ENCODE measurements around the gene VTCN1.

The VTCN1 gene

DNA sequence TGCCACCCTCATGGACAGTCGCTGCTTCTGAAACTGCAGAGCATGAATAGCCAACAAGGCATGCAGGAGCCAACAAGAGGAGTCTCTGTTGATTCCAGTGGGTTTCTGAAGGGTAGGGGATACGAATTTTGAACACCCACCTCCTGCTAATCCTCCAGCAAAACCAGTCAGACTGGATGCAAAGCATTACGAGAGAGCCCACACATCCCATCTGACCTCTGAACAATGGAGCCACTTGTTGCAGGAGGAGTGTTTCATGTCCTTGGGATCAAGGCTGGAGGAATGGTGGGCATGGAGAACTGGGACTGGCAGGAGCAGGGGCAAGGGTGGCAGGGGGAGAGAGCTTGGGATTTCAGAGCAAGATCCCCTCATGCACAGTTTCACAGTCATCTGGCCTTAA is 1.6 kb downstream of the VTCN1 start:
- DNase-seq (ENCODE audit: low read depth in 2 of 2), result no peak

DNA sequence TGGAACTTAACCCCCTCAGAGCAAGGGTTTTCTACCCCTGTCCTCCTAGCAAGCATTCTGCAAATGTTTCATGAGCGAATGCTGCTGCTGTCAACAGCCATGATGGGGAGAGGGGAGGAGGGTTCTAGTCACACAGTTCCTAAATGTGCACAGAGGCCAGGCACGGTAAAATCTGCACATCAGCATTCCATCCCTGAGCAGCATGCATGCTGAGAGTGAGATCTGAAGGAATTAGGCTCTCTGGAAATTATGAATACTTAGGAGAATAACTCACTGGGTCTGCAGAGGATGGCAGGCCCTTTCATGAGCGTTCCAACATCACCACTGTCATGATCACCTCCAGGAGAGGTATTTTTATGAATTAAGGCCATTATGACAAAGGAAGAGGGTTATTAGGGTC is 2.1 kb downstream of the VTCN1 start:
- no peak for DNase-seq (ENCODE audit: low read depth in 2 of 2)

DNA sequence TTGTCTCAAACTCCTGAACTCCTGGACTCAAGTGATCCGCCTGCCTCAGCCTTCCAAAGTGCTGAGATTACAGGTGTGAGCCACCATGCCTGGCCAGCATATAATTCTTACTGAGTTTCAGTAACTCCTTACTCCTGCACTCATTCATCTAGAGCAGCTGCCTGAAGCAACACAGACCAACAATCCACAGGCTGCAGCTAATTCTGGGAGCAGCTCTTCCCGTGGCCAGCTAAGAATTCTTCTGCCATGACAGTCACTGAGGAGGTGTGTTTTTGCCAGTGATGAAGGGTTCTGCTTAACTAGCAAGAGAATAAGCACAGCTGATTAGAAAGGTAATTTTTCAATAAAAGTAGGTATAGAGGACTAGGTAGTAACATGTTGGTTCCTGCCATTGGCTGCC is 5.4 kb downstream of the VTCN1 start:
- DNase-seq (ENCODE audit: low read depth in 2 of 2), result no peak

DNA sequence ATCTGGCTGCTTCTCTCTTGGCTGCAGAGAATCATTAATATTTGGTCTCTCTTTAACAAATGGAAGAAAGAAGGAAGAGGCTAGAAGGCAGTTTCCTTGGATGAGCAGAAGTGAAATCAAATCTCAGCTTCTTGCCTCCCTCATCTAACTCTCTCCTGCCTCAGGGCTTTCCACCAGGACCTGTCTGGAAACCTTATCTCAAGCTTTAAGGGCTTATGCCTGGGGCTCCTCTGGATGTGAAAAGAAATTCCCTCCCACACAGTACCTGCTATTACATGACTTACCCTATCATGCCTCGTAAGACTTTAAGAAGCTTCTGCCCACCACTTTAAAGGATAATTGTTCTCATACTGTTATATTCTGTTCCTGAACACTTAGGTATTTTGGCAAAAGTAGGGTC is 8.9 kb downstream of the VTCN1 start:
- no peak for DNase-seq (ENCODE audit: low read depth in 2 of 2)

DNA sequence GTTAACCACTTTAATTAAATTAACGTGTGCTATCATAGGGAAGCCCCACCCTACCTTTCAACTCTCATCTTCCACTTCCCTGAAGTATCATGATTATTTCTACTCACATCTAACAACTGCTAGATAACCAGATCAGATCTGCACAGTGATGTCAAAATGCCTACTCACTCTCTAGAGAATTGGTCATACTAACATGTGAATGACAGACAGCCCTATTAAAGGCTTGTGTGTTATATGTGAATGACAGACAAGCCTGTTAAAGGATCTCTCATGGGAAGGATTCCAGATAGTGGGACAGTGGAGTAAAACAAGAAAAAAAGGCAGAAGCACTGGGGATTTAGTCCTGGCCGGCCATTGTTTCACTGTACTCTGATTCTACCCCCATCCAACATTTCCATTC is 12.6 kb downstream of the VTCN1 start:
- DNase-seq (ENCODE audit: low read depth in 2 of 2), result no peak

DNA sequence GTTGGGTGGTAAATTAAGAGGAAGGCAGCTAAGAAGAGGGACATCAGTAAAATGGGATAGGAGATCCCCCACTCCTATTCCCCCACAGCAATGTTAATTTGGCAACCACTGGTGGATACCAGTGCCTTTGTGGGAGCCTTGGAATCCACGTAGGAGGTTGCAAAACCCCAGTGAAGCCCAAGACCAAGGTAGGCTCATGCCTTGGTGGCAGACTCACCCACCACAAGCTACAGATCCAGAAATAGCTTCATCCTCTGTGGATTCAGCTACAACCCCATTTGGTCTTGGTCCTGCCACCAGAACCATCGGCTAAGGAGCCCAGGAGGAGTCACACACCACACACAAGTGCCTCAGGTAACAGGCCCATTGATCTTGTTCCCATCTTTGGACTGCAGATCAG is 21.0 kb downstream of the VTCN1 start:
- DNase-seq (ENCODE audit: low read depth in 2 of 2), result no peak

DNA sequence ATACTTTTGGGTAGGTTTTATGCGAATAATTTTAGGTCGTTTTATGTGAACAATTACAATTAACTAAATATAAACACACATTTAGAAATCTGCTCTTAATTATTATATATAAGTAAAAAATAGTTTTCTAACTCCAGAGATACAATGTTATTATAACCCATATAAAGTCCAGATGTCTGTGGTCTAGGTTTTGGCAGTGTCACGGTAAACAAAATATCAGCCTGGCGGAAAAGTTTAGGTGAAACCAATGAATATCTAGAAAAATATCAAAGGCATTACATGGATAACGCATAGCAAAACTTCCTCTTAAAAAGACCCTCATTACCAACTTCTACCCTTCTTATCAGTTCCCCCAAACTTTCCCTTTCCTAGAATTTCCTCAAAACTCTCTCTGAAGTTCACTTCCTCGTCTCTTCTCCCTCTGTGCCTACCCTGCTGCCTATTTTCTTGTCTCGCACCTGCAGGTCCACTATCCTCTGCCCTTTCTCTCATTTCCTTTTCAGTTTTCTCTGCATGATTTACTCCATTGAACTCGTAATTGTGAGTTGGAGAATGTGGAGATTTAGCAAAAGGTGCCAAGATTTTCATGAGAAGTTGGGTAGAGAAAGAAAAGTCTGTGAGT is 21.8 kb downstream of the VTCN1 start:
- no peak for DNase-seq (ENCODE audit: low read depth in 2 of 2)

DNA sequence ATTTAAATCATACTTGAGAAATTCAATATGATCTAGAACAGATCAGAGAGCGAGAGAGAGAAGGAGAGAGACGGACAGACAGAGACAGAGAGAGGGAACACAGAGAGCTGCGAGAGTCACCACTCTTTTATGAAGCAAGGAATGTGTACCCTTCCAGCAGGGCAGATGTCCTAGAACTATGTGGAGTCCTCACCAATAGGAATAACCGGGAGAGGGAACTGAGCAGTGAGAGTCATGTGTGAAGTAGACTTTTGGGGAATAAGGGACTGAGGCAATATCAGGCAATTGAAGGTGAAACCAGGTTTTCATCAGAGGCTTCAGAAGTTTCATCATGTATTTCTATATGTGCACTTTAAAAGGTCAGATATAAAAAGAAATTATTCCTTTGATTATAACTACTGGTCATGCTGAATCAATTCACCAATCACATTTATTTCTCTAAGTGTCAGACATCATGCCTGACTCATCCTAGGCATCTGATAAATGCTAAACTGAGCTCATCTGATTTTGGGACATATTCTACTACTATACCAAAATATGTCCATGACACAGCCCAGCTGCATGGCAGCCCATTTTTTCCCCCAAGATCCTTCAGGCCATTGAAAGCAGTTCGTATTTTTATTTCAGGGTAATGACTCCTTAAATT is 22.4 kb downstream of the VTCN1 start:
- no peak for DNase-seq (ENCODE audit: low read depth in 2 of 2)

DNA sequence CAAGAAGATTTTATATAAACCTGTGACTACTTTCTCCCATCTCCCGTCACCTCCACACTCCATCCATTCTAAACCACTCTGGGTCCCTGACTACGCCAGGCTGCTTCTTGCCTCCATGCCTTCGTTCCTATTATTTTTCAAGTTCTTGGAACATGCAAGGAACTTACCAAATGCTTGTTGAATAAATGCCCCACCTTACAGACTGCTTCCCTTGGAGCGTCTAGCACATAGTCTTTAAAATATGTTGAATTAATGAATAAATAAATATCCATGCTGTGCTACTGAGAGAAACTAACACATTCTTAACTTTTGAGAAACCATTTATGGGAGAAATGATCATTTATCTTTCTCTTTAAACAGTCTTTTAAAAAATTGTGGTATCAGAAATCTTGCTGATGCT is 27.6 kb downstream of the VTCN1 start:
- DNase-seq (ENCODE audit: low read depth in 2 of 2), result no peak

DNA sequence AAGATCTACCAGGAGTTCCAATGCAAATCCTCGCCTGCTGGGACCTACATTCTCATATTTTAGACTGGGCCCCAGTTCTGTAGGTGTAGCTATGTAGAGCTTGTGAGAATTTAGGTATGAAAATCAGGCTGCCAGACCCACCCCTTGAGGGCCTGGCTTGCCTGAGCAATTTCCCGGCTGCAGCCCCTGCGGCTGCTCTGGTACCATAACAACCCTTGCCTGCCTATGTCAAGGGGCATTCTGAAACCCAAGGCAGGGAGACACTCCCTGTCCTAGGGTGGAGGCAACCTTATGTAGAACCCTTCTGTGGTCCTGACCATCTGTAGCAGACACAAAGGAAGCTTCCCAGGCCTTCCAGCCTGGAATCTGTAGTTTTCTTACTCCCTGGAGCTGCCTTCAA is 28.4 kb downstream of the VTCN1 start:
- DNase-seq (ENCODE audit: low read depth in 2 of 2), result no peak

DNA sequence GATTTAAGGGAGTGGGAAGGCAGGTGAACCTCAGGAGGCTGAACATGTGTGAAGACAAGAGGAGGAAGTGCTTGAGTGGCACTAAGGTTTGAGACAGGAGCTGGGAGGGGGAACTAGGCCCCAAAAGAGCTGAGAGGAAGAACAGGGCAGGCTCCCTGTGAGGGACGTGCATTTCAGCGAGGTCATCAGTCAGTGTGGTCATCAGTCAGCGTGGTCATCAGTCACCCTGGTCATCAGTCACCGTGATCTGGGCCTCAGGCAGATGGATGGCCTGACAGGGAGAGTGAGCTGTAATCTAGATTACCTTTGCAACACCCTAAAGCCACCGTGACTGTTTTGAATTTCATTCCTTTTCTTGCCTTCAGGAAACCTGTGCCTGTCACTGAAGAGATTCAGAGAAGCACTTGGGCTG is 29.1 kb downstream of the VTCN1 start:
- no peak for DNase-seq (ENCODE audit: low read depth in 2 of 2)

DNA sequence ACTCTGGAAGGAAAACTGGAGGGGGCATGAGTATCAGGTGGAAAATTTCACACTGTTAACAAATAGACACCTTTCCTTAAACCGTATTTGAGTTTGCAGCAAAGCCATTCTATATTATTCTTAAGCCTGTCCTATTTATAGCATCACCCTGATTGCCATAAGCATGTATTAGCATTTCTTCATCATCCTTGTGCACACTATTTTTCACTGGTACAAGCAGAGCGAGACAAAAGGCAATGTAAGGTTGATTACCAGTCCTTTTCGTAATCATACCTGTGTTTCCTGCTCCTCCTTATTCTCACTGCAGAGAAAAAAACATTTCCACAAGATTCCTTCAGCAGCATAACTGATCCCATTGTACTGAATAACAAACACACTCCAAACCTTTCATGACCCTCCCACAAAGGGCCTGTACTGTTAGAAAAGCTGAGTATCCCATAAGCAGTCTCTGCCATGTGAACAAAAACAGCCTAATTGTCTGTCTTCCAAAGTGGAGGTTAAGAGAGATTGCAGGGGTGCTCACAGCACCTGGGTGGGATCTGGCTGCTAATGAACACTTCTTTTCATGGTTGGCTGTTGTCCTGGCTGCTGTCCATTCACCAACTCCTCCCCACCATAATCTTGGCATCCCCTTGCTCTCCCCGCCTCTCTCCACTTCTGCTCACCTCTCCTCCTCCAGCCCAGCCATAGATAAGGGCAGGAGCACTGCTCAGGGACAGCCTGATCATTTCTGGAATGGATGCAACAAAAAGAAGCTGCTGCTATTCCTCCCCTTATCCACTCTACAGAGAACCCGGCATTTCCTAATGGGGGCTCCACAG is 30.4 kb downstream of the VTCN1 start:
- no peak for DNase-seq (ENCODE audit: low read depth in 2 of 2)

DNA sequence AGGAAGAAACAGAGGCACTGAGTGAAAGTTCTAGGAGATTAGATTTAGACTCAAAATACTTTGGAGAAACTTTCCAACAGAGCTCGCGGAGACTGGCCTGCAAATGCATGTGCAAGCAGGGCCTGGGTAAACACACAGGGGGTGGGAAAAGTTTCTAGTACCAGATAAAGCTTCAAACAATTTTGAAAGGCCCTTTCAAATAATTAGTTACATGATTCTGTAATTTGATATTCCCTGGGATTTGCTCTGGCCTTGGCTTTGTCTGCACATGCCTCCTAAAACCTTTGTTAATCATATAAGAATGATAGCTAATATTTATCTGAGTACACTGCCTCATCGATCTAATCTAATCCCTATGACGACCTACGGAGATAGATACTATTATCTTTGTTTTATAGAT is 31.3 kb downstream of the VTCN1 start:
- DNase-seq (ENCODE audit: low read depth in 2 of 2), result no peak

DNA sequence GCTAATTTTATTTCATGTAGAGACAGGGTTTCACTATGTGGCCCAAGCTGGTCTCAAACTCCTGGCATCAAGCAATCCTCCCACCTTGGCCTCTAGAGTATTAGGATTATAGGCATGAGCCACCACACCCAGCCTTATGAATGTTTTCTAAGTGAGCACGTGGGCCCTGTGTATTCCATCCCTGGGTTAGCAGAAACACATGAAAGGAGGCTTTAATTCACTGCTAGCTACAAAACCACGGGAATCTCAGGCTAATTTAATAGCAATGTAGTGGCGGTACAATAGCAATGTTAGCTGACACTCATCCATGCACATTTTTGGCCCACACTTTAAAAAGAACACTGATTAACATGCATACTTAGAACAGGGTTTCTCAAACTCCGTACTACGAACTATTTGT is 32.0 kb downstream of the VTCN1 start:
- no peak for DNase-seq (ENCODE audit: low read depth in 2 of 2)

DNA sequence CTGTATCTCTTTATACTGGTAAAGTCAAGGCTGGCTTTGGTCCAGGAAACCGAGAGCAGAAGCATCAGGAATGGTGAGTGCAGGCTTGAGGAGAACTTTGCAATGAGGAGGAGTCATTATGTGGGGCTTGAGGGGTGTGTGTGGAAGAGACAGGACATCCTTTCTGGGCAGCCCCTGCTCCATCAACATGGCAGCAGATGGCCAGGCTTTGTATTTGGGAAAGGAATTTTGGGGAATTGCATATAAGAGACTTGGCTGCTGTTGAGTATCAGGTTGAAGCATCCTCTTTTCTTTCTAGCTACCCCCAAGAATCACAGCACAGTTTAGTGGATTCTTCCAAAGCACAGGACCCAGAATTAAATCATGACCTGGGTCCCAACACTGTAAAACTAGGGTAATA is 33.4 kb downstream of the VTCN1 start:
- DNase-seq (ENCODE audit: low read depth in 2 of 2), result no peak

DNA sequence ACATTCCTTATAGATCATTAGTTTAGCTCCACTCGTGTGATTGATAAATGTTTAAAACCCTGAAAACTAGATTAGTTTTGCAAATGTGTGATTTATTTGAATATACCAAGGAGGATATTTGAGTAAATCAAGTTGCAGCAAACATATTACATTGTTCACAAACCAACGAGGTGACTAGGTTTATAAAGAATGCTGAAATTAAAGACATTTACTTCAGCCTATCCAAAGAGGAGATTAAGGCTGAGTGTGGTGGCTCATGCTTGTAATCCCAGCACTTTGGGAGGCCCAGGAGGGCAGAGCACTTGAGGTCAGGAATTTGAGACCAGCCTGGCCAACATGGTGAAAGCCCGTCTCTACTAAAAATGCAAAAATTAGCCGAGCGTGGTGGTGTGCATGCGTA is 34.1 kb downstream of the VTCN1 start:
- no peak for DNase-seq (ENCODE audit: low read depth in 2 of 2)

DNA sequence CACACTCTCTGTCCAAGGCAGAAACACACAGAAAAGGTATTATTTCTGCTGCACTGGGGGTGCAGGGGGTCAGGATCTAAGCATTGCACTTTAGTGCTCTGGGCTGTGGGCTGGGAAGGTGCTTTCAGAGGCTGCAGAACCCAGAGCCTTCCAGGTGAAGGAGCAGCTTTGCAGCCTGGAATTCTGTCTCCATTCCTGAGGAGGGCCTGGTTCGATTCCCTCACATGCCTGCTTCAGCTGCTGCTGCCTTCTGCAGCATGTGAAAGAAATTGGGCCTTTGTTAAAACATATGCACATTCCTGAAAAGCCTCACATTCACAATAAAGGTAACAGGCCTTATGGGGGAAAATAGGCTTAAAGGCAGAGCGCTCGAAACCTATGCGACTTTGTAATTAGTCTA is 35.9 kb downstream of the VTCN1 start:
- no peak for DNase-seq (ENCODE audit: low read depth in 2 of 2)

DNA sequence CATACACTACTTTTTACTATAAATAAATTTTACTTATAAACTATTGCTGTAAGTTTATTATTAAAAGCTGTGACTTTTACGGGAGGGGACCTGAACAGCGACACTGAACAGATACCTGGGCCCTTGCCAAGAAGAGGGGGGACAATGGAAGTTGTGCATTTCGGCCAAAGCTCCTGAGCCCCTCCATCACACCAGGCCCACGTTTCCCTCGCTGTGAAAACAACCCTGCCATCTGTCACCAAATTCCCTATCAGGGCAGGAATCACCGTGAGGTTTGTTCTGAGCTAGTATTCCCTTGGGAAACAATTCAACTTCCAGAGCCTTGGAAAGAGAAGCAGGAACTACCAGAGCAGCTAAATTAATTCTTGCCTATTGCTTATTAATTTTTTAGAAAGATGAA is 37.0 kb downstream of the VTCN1 start:
- DNase-seq (ENCODE audit: low read depth in 2 of 2), result no peak

DNA sequence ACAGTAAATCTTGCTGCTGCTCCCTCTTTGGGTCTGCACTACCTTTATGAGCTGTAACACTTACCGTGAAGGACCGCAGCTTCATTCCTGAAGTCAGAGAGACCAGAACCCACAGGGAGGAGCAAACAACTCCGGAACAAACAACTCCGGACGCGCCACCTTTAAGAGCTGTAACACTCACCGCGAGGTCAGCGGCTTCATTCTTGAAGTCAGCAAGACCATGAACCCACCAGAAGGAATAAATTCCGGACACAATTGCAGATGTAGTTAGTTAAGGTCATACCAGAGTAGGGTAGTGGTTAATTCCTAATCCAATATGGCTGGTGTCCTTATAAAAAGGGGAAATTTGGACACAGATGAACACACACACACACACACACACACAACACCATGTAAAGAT is 37.7 kb downstream of the VTCN1 start:
- no peak for DNase-seq (ENCODE audit: low read depth in 2 of 2)

DNA sequence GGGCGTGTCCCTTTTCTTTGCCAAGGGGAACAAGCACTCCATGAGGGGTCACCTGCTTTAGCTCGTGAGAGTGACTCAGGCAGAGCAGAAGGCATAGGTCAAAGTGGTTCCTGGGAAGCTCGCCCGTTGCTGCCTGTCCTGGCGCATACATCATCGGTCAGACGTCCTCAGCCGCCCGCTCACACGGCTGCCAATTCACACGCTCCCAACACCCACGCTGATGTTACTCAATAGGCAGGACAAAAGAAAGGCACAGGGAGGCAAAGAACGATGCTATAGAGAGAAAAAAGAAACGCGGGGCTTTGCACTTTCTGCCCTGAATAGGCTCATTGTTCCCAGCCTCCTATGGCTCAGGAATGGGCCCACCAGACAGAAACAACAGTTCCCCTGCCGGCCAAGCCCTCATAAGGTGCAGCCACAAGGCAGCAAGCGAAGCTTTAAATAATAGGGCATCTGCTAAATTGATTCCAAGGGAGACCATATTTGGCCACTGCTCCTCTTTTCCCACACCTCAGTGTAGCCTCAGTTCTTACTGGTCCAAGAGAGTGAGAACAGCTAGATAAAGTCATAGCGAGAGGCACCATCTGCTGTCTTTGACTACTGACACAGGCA is 38.7 kb downstream of the VTCN1 start:
- no peak for DNase-seq (ENCODE audit: low read depth in 2 of 2)

DNA sequence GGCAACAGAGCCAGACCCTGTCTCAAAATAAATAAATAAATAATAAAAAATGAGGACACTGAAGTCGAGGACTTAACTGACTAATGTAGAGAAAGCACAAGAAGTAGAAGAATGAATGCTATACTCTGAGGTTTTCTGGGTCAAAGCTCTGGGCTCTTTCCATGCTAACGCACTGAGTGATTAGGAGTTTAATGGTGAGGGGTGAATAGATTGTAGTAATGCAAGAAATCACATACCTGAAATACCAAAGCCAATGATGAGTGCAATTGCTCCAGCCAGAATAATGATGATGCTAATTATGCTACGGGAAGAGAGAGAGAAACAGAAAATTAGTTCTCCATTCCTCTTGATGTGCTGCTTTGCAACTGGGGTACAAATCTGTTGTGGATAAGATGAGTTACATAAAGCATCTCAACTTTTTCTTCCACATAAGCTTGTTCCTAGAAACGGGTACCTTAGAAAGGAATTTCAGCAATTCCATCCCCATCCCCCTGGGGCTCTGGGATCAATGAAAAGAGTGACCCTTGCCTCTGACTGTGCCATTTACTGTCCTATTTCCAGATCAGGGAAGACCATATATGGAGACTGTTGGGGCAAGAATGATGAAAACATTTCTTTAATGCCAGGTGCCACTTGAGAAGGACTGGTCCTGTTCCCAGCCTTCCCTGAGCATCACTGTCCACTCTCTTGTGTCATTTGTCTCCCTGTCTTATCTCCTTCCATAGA is 40.7 kb downstream of the VTCN1 start:
- DNase-seq (ENCODE audit: low read depth in 2 of 2), result no peak

DNA sequence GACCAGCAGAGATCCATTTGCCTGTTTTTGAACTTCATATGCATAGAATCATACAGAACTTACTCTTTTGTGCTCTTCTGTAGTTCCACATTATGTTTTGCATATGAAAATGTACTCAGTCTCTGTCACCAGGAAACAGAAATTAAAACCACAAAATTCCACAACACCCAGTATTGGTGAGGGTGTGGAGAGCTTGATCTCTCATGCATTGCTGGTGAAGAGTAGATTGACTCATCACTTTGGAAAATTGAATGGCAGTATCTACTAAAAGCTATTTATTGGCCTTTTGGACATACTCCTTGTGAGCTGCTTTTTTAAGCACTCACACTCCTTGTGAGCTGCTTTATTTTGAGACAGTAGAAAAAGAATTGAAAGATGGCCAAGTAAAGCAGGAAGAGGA is 43.3 kb downstream of the VTCN1 start:
- no peak for DNase-seq (ENCODE audit: low read depth in 2 of 2)

Measured in activated CD8-positive, alpha-beta memory T cell treated with anti-CD3 and anti-CD28 coated beads for 4 hours (primary cell).